ENCODE data around the gene CHST8. TPM values are rescaled to one million over a fixed set of nuclear protein-coding genes. Genes with fewer than 3 reads are reported as not detected.

Gene CHST8
- total and polyA plus RNA-seq, 4 donors: 0.09 to 0.67 (median 0.24) TPM

GRCh38 chr19:33811246-33811645, 189.5 kb downstream of the CHST8 start:
- H3K9ac ChIP-seq (ENCODE audit: insufficient read depth in 1 of 2, low read length in 2 of 2): no peak overlapping the region
- no peak overlapping the region for H3K27ac ChIP-seq (ENCODE audit: low read depth in 1 of 2, low read length in 1 of 2)
- DNase-seq (no peak), ATAC-seq (ENCODE audit: insufficient read depth, low FRiP score) (no peak)
- 97 to 98% methylated on average over 41 of the region's 41 CpGs for WGBS, 2 donors
- H3K4me3 ChIP-seq: no peak overlapping the region
- TF ChIP-seq CTCF (IDR thresholded peaks at IDR 0.05; ENCODE audit: control extremely low read depth, extremely low read depth): no peak
- H3K27me3 ChIP-seq (ENCODE audit: control insufficient read depth in 3 of 3, insufficient read depth in 3 of 3, low read length in 2 of 3): no peaks in the 10 kb centered on the region
- peaks cover 0 to 38% (median 17%) of the 10 kb centered on the region in 4 donors for H3K36me3 ChIP-seq (ENCODE audit: control insufficient read depth in 4 of 4, insufficient read depth in 4 of 4, low read length in 4 of 4)
- peaks cover 0 to 20% (median 4%) of the 10 kb centered on the region in 5 donors for H3K4me1 ChIP-seq (ENCODE audit: control insufficient read depth in 5 of 5, insufficient read depth in 5 of 5, low read length in 5 of 5)
- H3K9me3 ChIP-seq (ENCODE audit: control insufficient read depth in 4 of 4, insufficient read depth in 3 of 4, low read length in 3 of 4): no peaks in the 10 kb centered on the region

- ATAC-seq (ENCODE audit: insufficient read depth, low FRiP score): no peak
- no peaks in the 10 kb centered on the region for H3K9me3 ChIP-seq (ENCODE audit: control insufficient read depth in 4 of 4, insufficient read depth in 3 of 4, low read length in 3 of 4)
- H3K4me1 ChIP-seq (ENCODE audit: control insufficient read depth in 5 of 5, insufficient read depth in 5 of 5, low read length in 5 of 5): peaks cover 0 to 20% (median 4%) of the 10 kb centered on the region in 5 donors
- 73 to 78% methylated on average over 14 of the region's 14 CpGs for WGBS, 2 donors
- H3K9ac ChIP-seq (ENCODE audit: insufficient read depth in 1 of 2, low read length in 2 of 2): no peak overlapping the region
- no peaks in the 10 kb centered on the region for H3K27me3 ChIP-seq (ENCODE audit: control insufficient read depth in 3 of 3, insufficient read depth in 3 of 3, low read length in 2 of 3)
- H3K36me3 ChIP-seq (ENCODE audit: control insufficient read depth in 4 of 4, insufficient read depth in 4 of 4, low read length in 4 of 4): peaks cover 0 to 32% (median 14%) of the 10 kb centered on the region in 4 donors
- H3K4me3 ChIP-seq: no peak overlapping the region
- TF ChIP-seq CTCF (IDR thresholded peaks at IDR 0.05; ENCODE audit: control extremely low read depth, extremely low read depth): no peak
- H3K27ac ChIP-seq (ENCODE audit: low read depth in 1 of 2, low read length in 1 of 2): no peak overlapping the region
- DNase-seq: no peak
Observed at GRCh38 chr19:33811736-33812387, 190.1 kb downstream of the CHST8 start.

DNA sequence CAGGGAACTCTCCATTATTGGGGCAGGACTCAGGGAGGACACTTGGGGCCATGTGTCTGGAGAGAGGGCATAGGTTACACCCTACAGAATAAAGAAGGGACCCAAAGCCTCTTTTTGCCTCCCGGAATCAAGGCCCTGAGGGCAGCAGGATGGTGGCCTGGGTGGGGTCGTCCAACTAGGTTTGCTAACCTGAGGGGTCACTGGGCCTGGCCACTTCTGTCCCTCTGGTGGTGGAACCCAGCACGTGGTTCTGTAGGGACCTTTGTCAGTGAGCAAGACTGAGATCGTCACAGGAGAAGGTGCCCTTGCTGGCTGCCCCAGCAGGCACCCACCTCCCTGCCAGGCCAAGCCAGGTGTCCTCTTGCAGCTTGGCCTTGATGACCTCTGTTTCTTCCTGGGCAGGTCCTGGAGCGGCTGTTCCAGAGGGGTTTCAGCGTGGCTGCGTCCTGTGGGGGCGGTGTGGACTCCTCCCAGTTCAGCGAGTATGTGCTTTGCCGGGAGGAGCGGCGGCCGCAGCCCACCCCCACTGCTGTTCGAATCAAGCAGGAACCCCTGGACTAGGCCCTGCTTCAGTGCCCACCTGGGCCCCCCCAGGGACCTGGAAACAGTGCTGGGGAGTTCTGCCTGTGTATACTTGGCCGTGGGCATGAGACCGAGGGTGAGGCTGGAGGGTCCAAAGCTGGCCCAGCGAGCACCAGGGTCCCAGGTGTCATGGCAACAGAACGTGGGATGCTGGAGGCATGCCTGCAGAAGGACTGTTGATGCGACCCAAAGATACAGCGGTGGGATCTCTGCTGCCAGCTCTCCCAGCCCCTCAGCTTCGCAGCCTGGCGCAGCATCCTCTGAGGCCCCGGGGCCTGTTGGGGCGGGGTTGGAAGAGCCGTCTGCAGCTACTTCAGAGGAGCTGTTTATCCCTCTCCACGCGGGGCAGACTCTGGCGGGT, 190.9 kb downstream of the CHST8 start:
- Histone ChIP-seq H3K4me3 (no peak overlapping the region), H3K27me3 (ENCODE audit: control insufficient read depth in 3 of 3, insufficient read depth in 3 of 3, low read length in 2 of 3) (no peaks in the 10 kb centered on the region), H3K9me3 (ENCODE audit: control insufficient read depth in 4 of 4, insufficient read depth in 3 of 4, low read length in 3 of 4) (no peaks in the 10 kb centered on the region), H3K9ac (ENCODE audit: insufficient read depth in 1 of 2, low read length in 2 of 2) (no peak overlapping the region), H3K36me3 (ENCODE audit: control insufficient read depth in 4 of 4, insufficient read depth in 4 of 4, low read length in 4 of 4) (peaks cover 0 to 28% (median 13%) of the 10 kb centered on the region in 4 donors), H3K27ac (ENCODE audit: low read depth in 1 of 2, low read length in 1 of 2) (no peak overlapping the region), H3K4me1 (ENCODE audit: control insufficient read depth in 5 of 5, insufficient read depth in 5 of 5, low read length in 5 of 5) (peaks cover 0 to 20% (median 4%) of the 10 kb centered on the region in 5 donors)
- WGBS, 2 donors: 90 to 95% methylated on average over 28 of the region's 28 CpGs
- no peak for TF ChIP-seq CTCF (IDR thresholded peaks at IDR 0.05; ENCODE audit: control extremely low read depth, extremely low read depth)
- no peak for ATAC-seq (ENCODE audit: insufficient read depth, low FRiP score)
- DNase-seq: no peak

All from lung (tissue), 12 donors.